CD8-positive, alpha-beta memory T cell (primary cell): ENCODE measurements around the gene SFXN2. TPM values are rescaled to one million over a fixed set of nuclear protein-coding genes. Genes with fewer than 3 reads are reported as not detected.

Experiments
- CTCF ChIA-PET: fragments of 350-600 bp; sonication (Branson Sonifier 250); formaldehyde crosslinking; loops from one replicate; lab custom pipeline; 2021; ENCODE audit warnings: antibody characterized with exemption; lab: Charles Lee
- POLR2A ChIA-PET: fragments of 350-600 bp; sonication (Branson Sonifier 250); formaldehyde crosslinking; loops from one replicate; lab custom pipeline; 2021; ENCODE audit warnings: antibody characterized with exemption; lab: Charles Lee
- DNase-seq, 5 donors: peaks; one replicate each; pipeline versions ENCODE4 v3.0.0 to v3.0.0-alpha.2; 2020 to 2022; ENCODE audit warnings: mixed read lengths in 1 of 5
- H3K27ac ChIP-seq: one replicate; pipeline ENCODE4 v1.7.0; 2013; ENCODE audit warnings: low read depth, mild to moderate bottlenecking, low read length, moderate library complexity
- H3K27me3 ChIP-seq: 2 replicates; pipeline ENCODE4 v1.7.0; 2013; ENCODE audit warnings: low read length, mild to moderate bottlenecking; ENCODE audit not compliant: insufficient read depth, poor library complexity, severe bottlenecking
- H3K36me3 ChIP-seq: 2 replicates; pipeline ENCODE4 v1.7.0; 2013; ENCODE audit warnings: mild to moderate bottlenecking, low read length, moderate library complexity; ENCODE audit not compliant: insufficient read depth
- H3K4me1 ChIP-seq: 2 replicates; pipeline ENCODE4 v1.7.0; 2013; ENCODE audit warnings: mild to moderate bottlenecking, low read length, moderate library complexity; ENCODE audit not compliant: insufficient read depth
- H3K4me3 ChIP-seq: 2 replicates; pipeline ENCODE4 v1.7.0; 2013; ENCODE audit warnings: mild to moderate bottlenecking, low read length
- H3K9me3 ChIP-seq: 2 replicates; pipeline ENCODE4 v1.7.0; 2013; ENCODE audit warnings: mild to moderate bottlenecking, low read length
- H3K27ac Mint-ChIP-seq, 8 donors: one replicate each; pipeline ENCODE4 v1.8.0; 2020 to 2021; ENCODE audit warnings: mixed read lengths in 8 of 8, mild to moderate bottlenecking in 6 of 8, inconsistent platforms in 3 of 8, moderate library complexity in 3 of 8
- H3K27me3 Mint-ChIP-seq, 2 donors: one replicate each; pipeline ENCODE4 v1.8.0; 2020 to 2021; ENCODE audit warnings: mixed read lengths in 2 of 2, mild to moderate bottlenecking in 1 of 2, moderate library complexity in 1 of 2
- H3K36me3 Mint-ChIP-seq, 3 donors: one replicate each; pipeline ENCODE4 v1.8.0; 2020 to 2021; ENCODE audit warnings: mixed read lengths in 3 of 3, inconsistent platforms in 1 of 3, mild to moderate bottlenecking in 1 of 3
- H3K4me1 Mint-ChIP-seq, 3 donors: one replicate each; pipeline ENCODE4 v1.8.0; 2020 to 2021; ENCODE audit warnings: mixed read lengths in 3 of 3, inconsistent platforms in 1 of 3, mild to moderate bottlenecking in 1 of 3
- H3K4me3 Mint-ChIP-seq, 7 donors: one replicate each; pipeline ENCODE4 v1.8.0; 2020 to 2021; ENCODE audit warnings: mixed read lengths in 7 of 7, mild to moderate bottlenecking in 6 of 7, moderate library complexity in 4 of 7, inconsistent platforms in 2 of 7
- H3K9me3 Mint-ChIP-seq, 5 donors: one replicate each; pipeline ENCODE4 v1.8.0; 2020 to 2022; ENCODE audit warnings: mixed read lengths in 5 of 5, mild to moderate bottlenecking in 3 of 5, moderate library complexity in 2 of 5, inconsistent platforms in 1 of 5
- polyA plus RNA-seq: library from polyadenylated mRNA; unstranded; fragments of 300-500 nt; fragmentation: Illumina TruSeq; gene quantifications from one replicate; pipeline ENCODE4 v1.2.3, GENCODE V29; 2021
- total RNA-seq, 2 experiments: library from RNA; stranded (reverse); gene quantifications; one replicate each; pipeline ENCODE4 v1.2.3, GENCODE V29; 2021

The SFXN2 gene
- total and polyA plus RNA-seq, 3 experiments from 2014 or later, result 10.1 to 30.6 (median 27.6) TPM

DNA sequence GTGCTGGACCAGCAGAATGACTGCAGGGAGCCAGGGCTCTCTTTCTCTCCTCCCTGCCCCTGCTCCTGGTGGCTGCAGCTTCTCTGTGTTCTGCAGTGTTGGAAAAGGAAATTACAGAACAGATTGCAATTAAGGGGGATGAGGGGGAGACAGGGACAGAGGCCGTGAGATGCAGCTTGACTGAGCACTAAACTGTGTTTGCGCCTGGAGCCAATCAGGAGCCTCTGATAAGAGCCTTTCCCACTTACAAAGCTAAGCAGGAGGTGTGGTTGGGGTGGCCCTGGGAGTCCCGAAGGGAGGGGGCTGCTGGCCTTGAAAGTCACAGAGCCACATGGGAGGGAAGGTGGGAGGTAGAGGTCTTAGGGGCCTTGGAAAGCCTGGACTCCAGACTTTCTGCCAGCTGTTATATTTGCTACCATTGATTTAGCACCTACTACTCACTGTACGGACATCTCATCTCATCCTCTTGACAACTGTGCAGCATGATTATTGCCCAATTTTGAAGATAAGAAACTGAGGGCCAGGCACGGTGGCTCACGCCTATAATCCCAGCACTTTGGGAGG, 43.5 kb upstream of the SFXN2 start:
- H3K4me1 Mint-ChIP-seq, result peaks cover 37 to 54% (median 42%) of the 10 kb centered on the region in 3 donors

DNA sequence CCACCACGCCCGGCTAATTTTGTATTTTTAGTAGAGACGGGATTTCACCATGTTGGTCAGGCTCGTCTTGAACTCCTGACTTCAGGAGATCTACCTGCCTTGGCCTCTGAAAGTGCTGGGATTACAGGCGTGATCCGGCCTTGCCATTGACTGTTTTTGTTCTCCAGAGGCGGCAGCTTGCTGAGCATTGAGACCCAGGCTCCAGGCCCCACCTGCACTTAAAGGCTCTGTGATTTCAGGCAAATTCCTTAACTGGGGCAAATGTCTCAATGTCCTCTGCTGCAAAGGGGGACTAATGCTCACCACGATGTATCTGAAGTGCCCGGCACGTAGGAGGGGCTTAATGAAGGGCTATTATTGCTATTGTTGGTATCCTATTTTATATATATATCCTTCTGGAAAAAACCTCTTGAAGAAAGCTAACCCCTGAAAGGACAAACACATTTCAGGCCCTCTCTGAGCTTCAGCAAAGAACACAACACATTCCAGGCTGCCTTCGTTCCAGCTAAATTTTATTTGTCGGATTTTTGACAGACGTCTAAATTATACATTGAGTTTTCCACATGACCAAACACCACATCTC, 41.1 kb upstream of the SFXN2 start:
- Histone ChIP-seq H3K27ac (no peak overlapping the region), H3K9me3 (no peaks in the 10 kb centered on the region), H3K4me1 (peaks cover 34% of the 10 kb centered on the region), H3K4me3 (peak overlapping the region; percentile 46), H3K27me3 (no peaks in the 10 kb centered on the region), H3K36me3 (no peaks in the 10 kb centered on the region)
- no peaks in the 10 kb centered on the region for H3K36me3 Mint-ChIP-seq
- H3K4me1 Mint-ChIP-seq, result peaks cover 36 to 61% (median 47%) of the 10 kb centered on the region in 3 donors
- peak overlapping the region; percentile 72 to 94 (median 91) for H3K27ac Mint-ChIP-seq
- ChIA-PET POLR2A (interaction anchor here (0.6 to 3.4 kb wide), 4 partner anchors 12 to 36 kb away, joined by 4 to 36 read pairs (median 8); partner anchors contain the start of gene TRIM8), CTCF (interaction anchor here (0.5 to 5.7 kb wide), 9 partner anchors 12 to 169 kb away, joined by 3 to 39 read pairs (median 4); partner anchors contain the start of gene TRIM8)
- no peak for DNase-seq
- peak overlapping the region; percentile 45 to 88 (median 78) for H3K4me3 Mint-ChIP-seq
- H3K9me3 Mint-ChIP-seq, result no peaks in the 10 kb centered on the region
- H3K27me3 Mint-ChIP-seq, result no peaks in the 10 kb centered on the region

More for the DNA sequence above, 43.5 kb upstream of the SFXN2 start:
- peak in 1 of 5 donors; percentile 32 for DNase-seq
- H3K4me3 Mint-ChIP-seq, result no peak overlapping the region
- no peak overlapping the region for H3K27ac ChIP-seq
- no peaks in the 10 kb centered on the region for H3K9me3 Mint-ChIP-seq
- ChIA-PET POLR2A (interaction anchor here (0.5 to 2.0 kb wide), 4 partner anchors 10 to 72 kb away, joined by 3 to 20 read pairs (median 4); partner anchors contain the start of gene TRIM8), CTCF (interaction anchor here (1.0 to 3.6 kb wide), 5 partner anchors 10 to 43 kb away, joined by 3 to 23 read pairs (median 7); partner anchors contain the start of genes ARL3, SFXN2 and TRIM8)
- H3K27me3 Mint-ChIP-seq, result no peaks in the 10 kb centered on the region
- no peaks in the 10 kb centered on the region for H3K36me3 ChIP-seq
- H3K36me3 Mint-ChIP-seq, result no peaks in the 10 kb centered on the region
- H3K27ac Mint-ChIP-seq, result peak overlapping the region in 2 of 8 donors; percentile 54 to 64
- no peak overlapping the region for H3K4me3 ChIP-seq
- H3K27me3 ChIP-seq, result no peaks in the 10 kb centered on the region
- H3K4me1 ChIP-seq, result peaks cover 36% of the 10 kb centered on the region
- H3K9me3 ChIP-seq, result no peaks in the 10 kb centered on the region

- peak overlapping the region; percentile 79 to 94 (median 92) for H3K27ac Mint-ChIP-seq
- Histone ChIP-seq H3K27ac (peak overlapping the region; percentile 25), H3K4me1 (peaks cover 27% of the 10 kb centered on the region), H3K36me3 (no peaks in the 10 kb centered on the region), H3K4me3 (peak overlapping the region; percentile 46), H3K9me3 (no peaks in the 10 kb centered on the region), H3K27me3 (no peaks in the 10 kb centered on the region)
- no peaks in the 10 kb centered on the region for H3K36me3 Mint-ChIP-seq
- peaks cover 34 to 59% (median 49%) of the 10 kb centered on the region in 3 donors for H3K4me1 Mint-ChIP-seq
- H3K9me3 Mint-ChIP-seq, result no peaks in the 10 kb centered on the region
- no peaks in the 10 kb centered on the region for H3K27me3 Mint-ChIP-seq
- DNase-seq, result peak; percentile 37 to 91 (median 82)
- ChIA-PET CTCF (interaction anchor here (0.5 to 5.7 kb wide), 10 partner anchors 12 to 169 kb away, joined by 3 to 39 read pairs (median 4); partner anchors contain the start of gene TRIM8), POLR2A (interaction anchor here (1.0 to 3.4 kb wide), 4 partner anchors 13 to 40 kb away, joined by 4 to 36 read pairs (median 8); partner anchors contain the start of genes ARL3, SFXN2 and TRIM8)
- H3K4me3 Mint-ChIP-seq, result peak overlapping the region; percentile 45 to 88 (median 78)
Measured at GRCh38 chr10:102673819-102674511, 40.5 kb upstream of the SFXN2 start.

- Mint-ChIP-seq H3K9me3 (no peaks in the 10 kb centered on the region), H3K4me1 (peaks cover 36 to 58% (median 48%) of the 10 kb centered on the region in 3 donors), H3K4me3 (peak overlapping the region; percentile 45 to 88 (median 78)), H3K27ac (peak overlapping the region; percentile 78 to 94 (median 91)), H3K36me3 (no peaks in the 10 kb centered on the region), H3K27me3 (no peaks in the 10 kb centered on the region)
- Histone ChIP-seq H3K4me3 (peak overlapping the region; percentile 46), H3K4me1 (peaks cover 27% of the 10 kb centered on the region), H3K27me3 (no peaks in the 10 kb centered on the region), H3K9me3 (no peaks in the 10 kb centered on the region), H3K27ac (peak overlapping the region; percentile 25), H3K36me3 (no peaks in the 10 kb centered on the region)
- ChIA-PET CTCF (interaction anchor here (0.7 to 5.7 kb wide), 7 partner anchors 13 to 66 kb away, joined by 3 to 39 read pairs (median 6); partner anchors contain the start of gene TRIM8), POLR2A (interaction anchor here (1.0 to 3.4 kb wide), 4 partner anchors 14 to 39 kb away, joined by 4 to 36 read pairs (median 8); partner anchors contain the start of genes ARL3, SFXN2 and TRIM8)
- DNase-seq, result no peak
Measured at GRCh38 chr10:102674566-102674965, 39.9 kb upstream of the SFXN2 start.

GRCh38 chr10:102675011-102675665, 39.3 kb upstream of the SFXN2 start:
- peaks cover 34 to 53% (median 42%) of the 10 kb centered on the region in 3 donors for H3K4me1 Mint-ChIP-seq
- Histone ChIP-seq H3K9me3 (no peaks in the 10 kb centered on the region), H3K27ac (no peak overlapping the region), H3K4me1 (peaks cover 27% of the 10 kb centered on the region), H3K27me3 (no peaks in the 10 kb centered on the region), H3K36me3 (no peaks in the 10 kb centered on the region), H3K4me3 (peak overlapping the region; percentile 46)
- CTCF ChIA-PET, result interaction anchor here (0.9 to 5.7 kb wide), 6 partner anchors 14 to 197 kb away, joined by 3 to 39 read pairs (median 8); partner anchors contain the start of gene TRIM8
- peak overlapping the region; percentile 45 to 88 (median 78) for H3K4me3 Mint-ChIP-seq
- H3K36me3 Mint-ChIP-seq, result no peaks in the 10 kb centered on the region
- H3K27ac Mint-ChIP-seq, result peak overlapping the region; percentile 79 to 94 (median 91)
- no peaks in the 10 kb centered on the region for H3K9me3 Mint-ChIP-seq
- no peaks in the 10 kb centered on the region for H3K27me3 Mint-ChIP-seq
- POLR2A ChIA-PET, result interaction anchor here (0.6 to 3.4 kb wide), 4 partner anchors 24 to 554 kb away, joined by 3 to 36 read pairs (median 4); partner anchors contain the start of genes ARL3, SFXN2 and TRIM8
- DNase-seq, result peak in 1 of 5 donors; percentile 25

GRCh38 chr10:102675666-102676533, 38.5 kb upstream of the SFXN2 start:
- Mint-ChIP-seq H3K27me3 (no peaks in the 10 kb centered on the region), H3K4me1 (peaks cover 34 to 51% (median 42%) of the 10 kb centered on the region in 3 donors), H3K36me3 (peaks cover 0 to 4% (median 2%) of the 10 kb centered on the region in 3 donors), H3K27ac (peak overlapping the region; percentile 6 to 94 (median 72)), H3K4me3 (peak overlapping the region in 1 of 7 donors; percentile 23), H3K9me3 (no peaks in the 10 kb centered on the region)
- Histone ChIP-seq H3K9me3 (no peaks in the 10 kb centered on the region), H3K4me3 (no peak overlapping the region), H3K27me3 (no peaks in the 10 kb centered on the region), H3K4me1 (peaks cover 27% of the 10 kb centered on the region), H3K27ac (no peak overlapping the region), H3K36me3 (no peaks in the 10 kb centered on the region)
- POLR2A ChIA-PET, result interaction anchor here (0.5 to 3.4 kb wide), 6 partner anchors 25 to 554 kb away, joined by 3 to 36 read pairs (median 3); partner anchors contain the start of genes ARL3, SFXN2 and TRIM8
- CTCF ChIA-PET, result interaction anchor here (0.7 to 5.7 kb wide), 8 partner anchors 10 to 225 kb away, joined by 3 to 39 read pairs (median 3); partner anchors contain the start of gene TRIM8
- DNase-seq, result no peak
